Measurements from ENCODE around the gene ELL. TPM values are rescaled to one million over a fixed set of nuclear protein-coding genes. Genes with fewer than 3 reads are reported as not detected.

Gene ELL
- total RNA-seq, 2 experiments from 2014 or later, result 22.9 to 33.7 TPM

- H3K27ac Mint-ChIP-seq, result no peak overlapping the region
- ATAC-seq (no peak), DNase-seq (peak; percentile 60)
- no peaks in the 10 kb centered on the region for H3K9me3 Mint-ChIP-seq (ENCODE audit: low read depth)
- no peaks in the 10 kb centered on the region for H3K27me3 Mint-ChIP-seq
- H3K4me1 Mint-ChIP-seq, result peaks cover 37% of the 10 kb centered on the region
- CTCF ChIA-PET, result interaction anchor here (1.5 to 1.7 kb wide), 2 partner anchors 14 to 29 kb away, joined by 3 to 5 read pairs; partner anchors contain the start of gene SSBP4
- H3K4me3 Mint-ChIP-seq, result no peak overlapping the region
- peaks cover 2% of the 10 kb centered on the region for H3K36me3 Mint-ChIP-seq
Observed at GRCh38 chr19:18433015-18433691, 88.7 kb downstream of the ELL start.

- H3K27me3 Mint-ChIP-seq, result no peaks in the 10 kb centered on the region
- H3K36me3 Mint-ChIP-seq, result peaks cover 2% of the 10 kb centered on the region
- CTCF ChIA-PET, result interaction anchor here (1.2 to 1.7 kb wide), 6 partner anchors 8 to 153 kb away, joined by 3 to 6 read pairs (median 5); partner anchors contain the start of gene SSBP4
- H3K4me1 Mint-ChIP-seq, result peaks cover 37% of the 10 kb centered on the region
- ATAC-seq (no peak), DNase-seq (no peak)
- H3K27ac Mint-ChIP-seq, result no peak overlapping the region
- no peaks in the 10 kb centered on the region for H3K9me3 Mint-ChIP-seq (ENCODE audit: low read depth)
- no peak overlapping the region for H3K4me3 Mint-ChIP-seq
Observed at GRCh38 chr19:18432275-18433014, 89.4 kb downstream of the ELL start.

- Mint-ChIP-seq H3K27me3 (no peaks in the 10 kb centered on the region), H3K27ac (no peak overlapping the region), H3K9me3 (ENCODE audit: low read depth) (no peaks in the 10 kb centered on the region), H3K4me3 (no peak overlapping the region), H3K4me1 (peaks cover 41% of the 10 kb centered on the region), H3K36me3 (peaks cover 2% of the 10 kb centered on the region)
- ATAC-seq, result no peak
- no peak for DNase-seq
- CTCF ChIA-PET, result interaction anchor here (1.2 to 1.5 kb wide), 5 partner anchors 9 to 152 kb away, joined by 3 to 6 read pairs (median 5); partner anchors contain the start of gene SSBP4
Observed at GRCh38 chr19:18431351-18432197, 90.3 kb downstream of the ELL start.

- CTCF ChIA-PET, result interaction anchor here (0.6 to 1.4 kb wide), 2 partner anchors 20 to 919 kb away, joined by 3 to 5 read pairs; no protein-coding TSS in a partner anchor
- Mint-ChIP-seq H3K36me3 (peaks cover 2% of the 10 kb centered on the region), H3K4me1 (peaks cover 38% of the 10 kb centered on the region), H3K4me3 (no peak overlapping the region), H3K27me3 (no peaks in the 10 kb centered on the region), H3K9me3 (ENCODE audit: low read depth) (no peaks in the 10 kb centered on the region), H3K27ac (peak overlapping the region; percentile 89)
- DNase-seq (no peak), ATAC-seq (no peak)
Observed at GRCh38 chr19:18430417-18431144, 91.3 kb downstream of the ELL start.

GRCh38 chr19:18429717-18430416, 92.0 kb downstream of the ELL start:
- ATAC-seq, result peak; percentile 23
- Mint-ChIP-seq H3K4me3 (peak overlapping the region; percentile 66), H3K36me3 (peaks cover 2% of the 10 kb centered on the region), H3K27ac (peak overlapping the region; percentile 89), H3K4me1 (peaks cover 44% of the 10 kb centered on the region), H3K27me3 (no peaks in the 10 kb centered on the region), H3K9me3 (ENCODE audit: low read depth) (no peaks in the 10 kb centered on the region)
- peak; percentile 74 for DNase-seq
- CTCF ChIA-PET, result interaction anchor here (0.6 to 2.4 kb wide), 6 partner anchors 11 to 919 kb away, joined by 3 to 30 read pairs (median 4); partner anchors contain the start of genes MPV17L2, RAB3A and SSBP4

- CTCF ChIA-PET, result interaction anchor here (0.8 to 2.7 kb wide), 10 partner anchors 11 to 237 kb away, joined by 3 to 30 read pairs (median 4); partner anchors contain the start of genes ISYNA1, MPV17L2, RAB3A and REX1BD
- no peaks in the 10 kb centered on the region for H3K9me3 Mint-ChIP-seq (ENCODE audit: low read depth)
- ATAC-seq, result peak; percentile 81
- peak; percentile 93 for DNase-seq
- H3K27me3 Mint-ChIP-seq, result no peaks in the 10 kb centered on the region
- H3K4me3 Mint-ChIP-seq, result peak overlapping the region; percentile 66
- H3K36me3 Mint-ChIP-seq, result peaks cover 2% of the 10 kb centered on the region
- peak overlapping the region; percentile 89 for H3K27ac Mint-ChIP-seq
- H3K4me1 Mint-ChIP-seq, result peaks cover 49% of the 10 kb centered on the region
Observed at GRCh38 chr19:18428787-18429674, 92.8 kb downstream of the ELL start.

GRCh38 chr19:18428173-18428786, 93.6 kb downstream of the ELL start:
- peaks cover 56% of the 10 kb centered on the region for H3K4me1 Mint-ChIP-seq
- CTCF ChIA-PET, result interaction anchor here (0.8 to 2.7 kb wide), 10 partner anchors 10 to 236 kb away, joined by 3 to 30 read pairs (median 4); partner anchors contain the start of genes ISYNA1, MPV17L2, RAB3A and REX1BD
- H3K36me3 Mint-ChIP-seq, result peaks cover 5% of the 10 kb centered on the region
- no peak overlapping the region for H3K4me3 Mint-ChIP-seq
- ATAC-seq (peak; percentile 1), DNase-seq (peak; percentile 44)
- peak overlapping the region; percentile 78 for H3K27ac Mint-ChIP-seq
- H3K9me3 Mint-ChIP-seq (ENCODE audit: low read depth), result no peaks in the 10 kb centered on the region
- H3K27me3 Mint-ChIP-seq, result no peaks in the 10 kb centered on the region

- Mint-ChIP-seq H3K9me3 (ENCODE audit: low read depth) (no peaks in the 10 kb centered on the region), H3K27me3 (no peaks in the 10 kb centered on the region), H3K36me3 (peaks cover 9% of the 10 kb centered on the region), H3K4me1 (peaks cover 60% of the 10 kb centered on the region), H3K4me3 (no peak overlapping the region), H3K27ac (peak overlapping the region; percentile 78)
- no peak for ATAC-seq
- DNase-seq, result no peak
- CTCF ChIA-PET, result interaction anchor here (1.0 to 2.7 kb wide), 3 partner anchors 9 to 161 kb away, joined by 3 to 30 read pairs (median 15); partner anchors contain the start of genes ISYNA1, REX1BD and SSBP4
Observed at GRCh38 chr19:18427743-18428113, 94.1 kb downstream of the ELL start.

- Mint-ChIP-seq H3K4me3 (no peak overlapping the region), H3K36me3 (peaks cover 11% of the 10 kb centered on the region), H3K4me1 (peaks cover 61% of the 10 kb centered on the region), H3K27me3 (no peaks in the 10 kb centered on the region), H3K9me3 (ENCODE audit: low read depth) (no peaks in the 10 kb centered on the region), H3K27ac (peak overlapping the region; percentile 78)
- CTCF ChIA-PET, result interaction anchor here (2.4 to 2.7 kb wide), 2 partner anchors 9 to 12 kb away, joined by 15 to 30 read pairs; partner anchors contain the start of genes ISYNA1 and SSBP4
- no peak for ATAC-seq
- DNase-seq, result peak; percentile 45
Observed at GRCh38 chr19:18427080-18427742, 94.7 kb downstream of the ELL start.

- no peak for DNase-seq
- Mint-ChIP-seq H3K27me3 (no peaks in the 10 kb centered on the region), H3K9me3 (ENCODE audit: low read depth) (no peaks in the 10 kb centered on the region), H3K36me3 (peaks cover 9% of the 10 kb centered on the region), H3K27ac (peak overlapping the region; percentile 43), H3K4me1 (peaks cover 67% of the 10 kb centered on the region), H3K4me3 (no peak overlapping the region)
- CTCF ChIA-PET, result interaction anchor here (1.0 kb wide), 1 partner anchor 12 kb away, joined by 3 read pairs; no protein-coding TSS in a partner anchor
- ATAC-seq, result no peak
Observed at GRCh38 chr19:18426416-18426767, 95.5 kb downstream of the ELL start.
